BLaER1 (cell line): ENCODE measurements around the gene PTPN1.
A peak's percentile ranks its signal among the peaks of the same experiment; 100 is the strongest.

Experiments used
- H3K27ac ChIP-seq: shearing (Covaris generic); formaldehyde crosslinking; 2 replicates; pipeline ENCODE4 v1.8.1; 2022
- H3K27me3 ChIP-seq: shearing (Covaris generic); formaldehyde crosslinking; 2 replicates; pipeline ENCODE4 v1.8.1; 2022
- H3K36me3 ChIP-seq: shearing (Covaris generic); formaldehyde crosslinking; 2 replicates; pipeline ENCODE4 v1.8.1; 2022
- H3K4me1 ChIP-seq: shearing (Covaris generic); formaldehyde crosslinking; 2 replicates; pipeline ENCODE4 v1.8.1; 2022
- H3K4me2 ChIP-seq: shearing (Covaris generic); formaldehyde crosslinking; 2 replicates; pipeline ENCODE4 v1.8.1; 2022
- H3K4me3 ChIP-seq: shearing (Covaris generic); formaldehyde crosslinking; 2 replicates; pipeline ENCODE4 v1.8.1; 2022
- H3K9ac ChIP-seq: shearing (Covaris generic); formaldehyde crosslinking; 2 replicates; pipeline ENCODE4 v1.8.1; 2022
- H3K9me3 ChIP-seq: shearing (Covaris generic); formaldehyde crosslinking; 2 replicates; pipeline ENCODE4 v1.8.1; 2022
- H4K20me1 ChIP-seq: shearing (Covaris generic); formaldehyde crosslinking; 2 replicates; pipeline ENCODE4 v1.8.1; 2022
- Cebpa-rat ChIP-seq: shearing (Covaris generic); IDR thresholded peaks from 2 replicates; pipeline ENCODE4 v1.8.1; 2022

The PTPN1 gene

GRCh38 chr20:50588034-50588736 is 78.0 kb downstream of the PTPN1 start:
- Histone ChIP-seq H3K4me2 (no peak overlapping the region), H3K4me1 (peaks cover 6% of the 10 kb centered on the region), H3K9me3 (no peaks in the 10 kb centered on the region), H3K27me3 (no peaks in the 10 kb centered on the region), H4K20me1 (no peaks in the 10 kb centered on the region), H3K4me3 (no peak overlapping the region), H3K9ac (no peak overlapping the region), H3K36me3 (peaks cover 54% of the 10 kb centered on the region), H3K27ac (no peak overlapping the region)
- TF ChIP-seq Cebpa-rat = no peak

- peaks cover 40% of the 10 kb centered on the region for H3K36me3 ChIP-seq
- no peaks in the 10 kb centered on the region for H3K27me3 ChIP-seq
- no peak overlapping the region for H3K4me2 ChIP-seq
- no peak overlapping the region for H3K4me3 ChIP-seq
- no peak for TF ChIP-seq Cebpa-rat
- no peak overlapping the region for H3K9ac ChIP-seq
- H3K9me3 ChIP-seq = no peaks in the 10 kb centered on the region
- H3K27ac ChIP-seq = no peak overlapping the region
- H4K20me1 ChIP-seq = no peaks in the 10 kb centered on the region
- peaks cover 6% of the 10 kb centered on the region for H3K4me1 ChIP-seq
Observed at GRCh38 chr20:50589548-50590347, 79.6 kb downstream of the PTPN1 start.

GRCh38 chr20:50590348-50590664 is 80.1 kb downstream of the PTPN1 start:
- Histone ChIP-seq H4K20me1 (no peaks in the 10 kb centered on the region), H3K9ac (no peak overlapping the region), H3K27me3 (no peaks in the 10 kb centered on the region), H3K9me3 (no peaks in the 10 kb centered on the region), H3K4me3 (no peak overlapping the region), H3K4me2 (no peak overlapping the region), H3K27ac (no peak overlapping the region), H3K36me3 (peaks cover 37% of the 10 kb centered on the region), H3K4me1 (peaks cover 12% of the 10 kb centered on the region)
- no peak for TF ChIP-seq Cebpa-rat

GRCh38 chr20:50591233-50591852 is 81.2 kb downstream of the PTPN1 start:
- no peak overlapping the region for H3K4me2 ChIP-seq
- no peak overlapping the region for H3K9ac ChIP-seq
- no peaks in the 10 kb centered on the region for H3K9me3 ChIP-seq
- H3K27me3 ChIP-seq = no peaks in the 10 kb centered on the region
- H3K36me3 ChIP-seq = peaks cover 28% of the 10 kb centered on the region
- H3K4me1 ChIP-seq = peaks cover 21% of the 10 kb centered on the region
- no peak overlapping the region for H3K27ac ChIP-seq
- H3K4me3 ChIP-seq = no peak overlapping the region
- TF ChIP-seq Cebpa-rat = no peak
- H4K20me1 ChIP-seq = no peaks in the 10 kb centered on the region

- no peak overlapping the region for H3K4me3 ChIP-seq
- TF ChIP-seq Cebpa-rat = no peak
- H3K4me2 ChIP-seq = no peak overlapping the region
- no peaks in the 10 kb centered on the region for H3K27me3 ChIP-seq
- peaks cover 24% of the 10 kb centered on the region for H3K4me1 ChIP-seq
- no peaks in the 10 kb centered on the region for H3K9me3 ChIP-seq
- H3K36me3 ChIP-seq = peaks cover 17% of the 10 kb centered on the region
- H3K27ac ChIP-seq = no peak overlapping the region
- H3K9ac ChIP-seq = no peak overlapping the region
- H4K20me1 ChIP-seq = no peaks in the 10 kb centered on the region
Observed at GRCh38 chr20:50592282-50593004, 82.3 kb downstream of the PTPN1 start.

GRCh38 chr20:50593005-50593335 is 82.8 kb downstream of the PTPN1 start:
- H3K9me3 ChIP-seq = no peaks in the 10 kb centered on the region
- no peak overlapping the region for H3K4me2 ChIP-seq
- H3K27me3 ChIP-seq = no peaks in the 10 kb centered on the region
- peaks cover 24% of the 10 kb centered on the region for H3K4me1 ChIP-seq
- no peak overlapping the region for H3K27ac ChIP-seq
- no peaks in the 10 kb centered on the region for H4K20me1 ChIP-seq
- no peak for TF ChIP-seq Cebpa-rat
- no peak overlapping the region for H3K4me3 ChIP-seq
- H3K9ac ChIP-seq = no peak overlapping the region
- peaks cover 12% of the 10 kb centered on the region for H3K36me3 ChIP-seq

- H3K36me3 ChIP-seq = 0 out of 2 replicates have a peak, but pooled peaks cover 10% of the 10 kb centered on the region
- H3K4me1 ChIP-seq = peaks cover 24% of the 10 kb centered on the region
- H3K27ac ChIP-seq = 0 out of 2 replicates have a peak overlapping the region, but pooled peaks have one; percentile 9
- peak overlapping the region; percentile 50; the same call in 1 of the 2 replicates for H3K4me2 ChIP-seq
- H3K9me3 ChIP-seq = no peaks in the 10 kb centered on the region
- no peak overlapping the region for H3K9ac ChIP-seq
- H4K20me1 ChIP-seq = no peaks in the 10 kb centered on the region
- H3K4me3 ChIP-seq = no peak overlapping the region
- H3K27me3 ChIP-seq = no peaks in the 10 kb centered on the region
- no peak for TF ChIP-seq Cebpa-rat
Observed at GRCh38 chr20:50594231-50594590, 84.0 kb downstream of the PTPN1 start.

- Histone ChIP-seq H3K9me3 (no peaks in the 10 kb centered on the region), H3K4me3 (no peak overlapping the region), H3K36me3 (0 out of 2 replicates have a peak, but pooled peaks cover 6% of the 10 kb centered on the region), H3K27me3 (no peaks in the 10 kb centered on the region), H3K27ac (0 out of 2 replicates have a peak overlapping the region, but pooled peaks have one; percentile 9), H3K4me2 (peak overlapping the region; percentile 50; the same call in 1 of the 2 replicates), H3K4me1 (peaks cover 30% of the 10 kb centered on the region), H4K20me1 (no peaks in the 10 kb centered on the region), H3K9ac (no peak overlapping the region)
- TF ChIP-seq Cebpa-rat = no peak
Observed at GRCh38 chr20:50594591-50595432, 84.6 kb downstream of the PTPN1 start.

- TF ChIP-seq Cebpa-rat = no peak
- Histone ChIP-seq H3K36me3 (0 out of 2 replicates have a peak, but pooled peaks cover under 1% of the 10 kb centered on the region), H3K4me1 (peaks cover 33% of the 10 kb centered on the region), H3K27ac (no peak overlapping the region), H4K20me1 (no peaks in the 10 kb centered on the region), H3K4me2 (peak overlapping the region; percentile 50; the same call in 1 of the 2 replicates), H3K27me3 (no peaks in the 10 kb centered on the region), H3K9me3 (no peaks in the 10 kb centered on the region), H3K9ac (no peak overlapping the region), H3K4me3 (no peak overlapping the region)
Observed at GRCh38 chr20:50595433-50595895, 85.3 kb downstream of the PTPN1 start.
